Prostate gland (tissue), 2 donors: Measurements from ENCODE around the gene PIKFYVE. TPM values are rescaled to one million over a fixed set of nuclear protein-coding genes. Genes with fewer than 3 reads are reported as not detected.

Experiments
- DNase-seq: peaks from one replicate; pipeline ENCODE4 v3.0.0-alpha.2; 2019; ENCODE audit warnings: low spot score
- H3K27ac ChIP-seq, 2 donors: fragments of 200-600 bp; sonication (generic); 2 replicates each; pipeline ENCODE4 v1.5.1; 2017 to 2019
- H3K27me3 ChIP-seq: fragments of 200-600 bp; sonication (generic); replicated peaks from 2 replicates; pipeline ENCODE4 v1.5.1; 2019; ENCODE audit not compliant: insufficient read depth
- H3K36me3 ChIP-seq, 2 donors: fragments of 200-600 bp; sonication (generic); 1 replicate in 1 of 2; 2 replicates in 1 of 2; pipeline versions ENCODE4 v1.5.1 to v1.8.1; 2017 to 2019
- H3K4me1 ChIP-seq: fragments of 200-600 bp; sonication (generic); replicated peaks from 2 replicates; pipeline ENCODE4 v1.5.1; 2019
- H3K4me3 ChIP-seq, 2 donors: fragments of 200-600 bp; sonication (generic); 2 replicates each; pipeline ENCODE4 v1.5.1; 2017 to 2019
- H3K9me3 ChIP-seq: fragments of 200-600 bp; sonication (generic); 2 replicates; pipeline ENCODE4 v1.5.1; 2017
- POLR2A ChIP-seq: fragments of 450-650 bp; IDR thresholded peaks from one replicate; pipeline ENCODE4 v1.6.1; 2016; ENCODE audit warnings: antibody characterized with exemption, mild to moderate bottlenecking
- POLR2AphosphoS5 ChIP-seq: sonication (generic); formaldehyde crosslinking; IDR thresholded peaks from one replicate; pipeline ENCODE4 v1.6.1; 2017; ENCODE audit warnings: antibody characterized with exemption
- WGBS: methylation state at CpG from one replicate; pipeline ENCODE4 v1.1.5; 2018; 5-methylcytosine and 5-hydroxymethylcytosine counted together
- intact Hi-C: fragments of 100-400 bp; cut with DNase I; formaldehyde crosslinking; loops from one replicate; pipeline ENCODE4 v1.14.2; 2022
- total RNA-seq, 2 donors: library from RNA; depleted of rRNA; stranded (reverse); fragments of >200 nt; gene quantifications; one replicate each; pipeline ENCODE4 v1.1.0, GENCODE V29; 2016
- TF ChIP-seq, protein P1 (sequence below), 4 experiments: fragments of 200-600 bp in 2 of 4; fragments of 450-650 bp in 2 of 4; sonication (generic) in 2 of 4; IDR thresholded peaks; 1 replicate in 3 of 4; 2 replicates in 1 of 4; pipeline ENCODE4 v1.5.1; 2016 to 2019; ENCODE audit warnings: antibody characterized with exemption in 4 of 4, mild to moderate bottlenecking in 2 of 4, moderate library complexity in 2 of 4

Gene PIKFYVE
- total RNA-seq, 2 donors from 2014 or later, result 26.7 to 47.1 TPM

DNA sequence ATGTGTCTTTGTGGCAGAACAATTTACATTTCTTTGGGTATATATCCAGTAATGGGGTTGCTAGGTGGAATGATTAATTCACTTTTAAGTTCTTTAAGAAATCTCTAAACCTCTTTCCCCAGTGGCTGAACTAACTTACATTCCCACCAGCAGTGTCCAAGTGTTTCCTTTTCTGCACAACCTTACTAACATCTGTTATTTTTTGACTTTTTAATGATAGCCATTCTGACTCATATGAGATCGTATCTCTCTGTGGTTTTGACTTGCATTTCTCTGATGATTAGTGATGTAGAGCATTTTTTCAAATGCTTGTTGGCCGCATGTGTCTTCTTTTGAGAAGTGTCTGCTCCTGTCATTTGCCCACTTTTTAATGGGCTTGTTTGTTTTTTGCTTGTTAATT, 97.4 kb downstream of the PIKFYVE start:
- Histone ChIP-seq H3K27ac (no peak overlapping the region), H3K36me3 (no peaks in the 10 kb centered on the region), H3K9me3 (no peaks in the 10 kb centered on the region), H3K4me3 (no peak overlapping the region), H3K4me1 (no peaks in the 10 kb centered on the region), H3K27me3 (no peaks in the 10 kb centered on the region)
- intact Hi-C loops, result no loop called here
- no peak for DNase-seq
- WGBS, result 38% methylated on average over 2 of the region's 2 CpGs
- TF ChIP-seq, protein P1, sequence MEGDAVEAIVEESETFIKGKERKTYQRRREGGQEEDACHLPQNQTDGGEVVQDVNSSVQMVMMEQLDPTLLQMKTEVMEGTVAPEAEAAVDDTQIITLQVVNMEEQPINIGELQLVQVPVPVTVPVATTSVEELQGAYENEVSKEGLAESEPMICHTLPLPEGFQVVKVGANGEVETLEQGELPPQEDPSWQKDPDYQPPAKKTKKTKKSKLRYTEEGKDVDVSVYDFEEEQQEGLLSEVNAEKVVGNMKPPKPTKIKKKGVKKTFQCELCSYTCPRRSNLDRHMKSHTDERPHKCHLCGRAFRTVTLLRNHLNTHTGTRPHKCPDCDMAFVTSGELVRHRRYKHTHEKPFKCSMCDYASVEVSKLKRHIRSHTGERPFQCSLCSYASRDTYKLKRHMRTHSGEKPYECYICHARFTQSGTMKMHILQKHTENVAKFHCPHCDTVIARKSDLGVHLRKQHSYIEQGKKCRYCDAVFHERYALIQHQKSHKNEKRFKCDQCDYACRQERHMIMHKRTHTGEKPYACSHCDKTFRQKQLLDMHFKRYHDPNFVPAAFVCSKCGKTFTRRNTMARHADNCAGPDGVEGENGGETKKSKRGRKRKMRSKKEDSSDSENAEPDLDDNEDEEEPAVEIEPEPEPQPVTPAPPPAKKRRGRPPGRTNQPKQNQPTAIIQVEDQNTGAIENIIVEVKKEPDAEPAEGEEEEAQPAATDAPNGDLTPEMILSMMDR (IDR thresholded peaks at IDR 0.05), result no peak
- no peak for TF ChIP-seq POLR2AphosphoS5
- no peak for TF ChIP-seq POLR2A

DNA sequence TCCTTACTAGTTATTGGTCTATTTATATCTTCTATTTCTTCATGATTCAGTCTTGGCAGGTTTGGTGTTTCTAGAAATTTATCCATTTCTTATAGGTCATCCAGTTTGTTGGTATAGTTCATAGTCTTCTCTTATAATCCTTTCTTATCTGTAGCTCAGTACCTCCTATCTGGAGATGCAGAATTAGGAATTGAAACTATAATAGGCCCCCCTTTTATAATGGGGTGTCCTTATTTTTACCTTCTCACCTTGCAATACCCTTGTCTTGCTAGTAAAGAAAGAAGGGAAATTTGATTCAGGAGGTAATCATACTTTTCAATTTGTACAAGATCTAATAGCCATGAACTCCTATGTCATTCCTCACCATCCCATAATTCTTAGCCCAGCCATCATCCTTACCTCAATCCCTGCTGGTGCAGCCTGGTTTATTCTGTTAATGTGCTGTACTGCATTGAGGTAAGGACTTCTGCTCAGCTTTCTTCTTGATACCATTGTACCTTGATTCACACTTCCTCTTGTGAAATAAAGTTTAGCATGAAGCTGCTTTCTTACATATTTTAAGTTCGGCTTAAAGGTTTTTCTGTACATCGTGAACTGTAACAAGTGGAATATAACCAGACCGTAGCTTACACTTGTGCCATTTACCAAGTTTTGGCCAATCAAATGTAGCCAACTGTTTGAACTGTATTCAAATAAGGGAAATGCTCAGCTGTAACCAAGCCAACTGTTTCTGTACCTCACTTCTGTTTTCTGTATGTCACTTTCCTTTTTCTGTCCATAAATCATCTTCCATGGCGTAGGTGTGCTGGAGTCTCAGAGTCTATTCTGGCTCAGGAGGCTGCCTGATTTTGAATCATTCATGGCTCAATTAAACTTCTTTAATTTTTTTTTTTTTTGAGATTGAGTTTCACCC, 100.4 kb downstream of the PIKFYVE start:
- H3K4me3 ChIP-seq, result no peak overlapping the region
- H3K27me3 ChIP-seq, result no peaks in the 10 kb centered on the region
- no peak overlapping the region for H3K27ac ChIP-seq
- H3K9me3 ChIP-seq, result no peaks in the 10 kb centered on the region
- H3K4me1 ChIP-seq, result no peaks in the 10 kb centered on the region
- DNase-seq, result no peak
- TF ChIP-seq, protein P1 (IDR thresholded peaks at IDR 0.05), result no peak
- no peaks in the 10 kb centered on the region for H3K36me3 ChIP-seq
- 81% methylated on average over 4 of the region's 4 CpGs for WGBS
- intact Hi-C loops, result no loop called here

DNA sequence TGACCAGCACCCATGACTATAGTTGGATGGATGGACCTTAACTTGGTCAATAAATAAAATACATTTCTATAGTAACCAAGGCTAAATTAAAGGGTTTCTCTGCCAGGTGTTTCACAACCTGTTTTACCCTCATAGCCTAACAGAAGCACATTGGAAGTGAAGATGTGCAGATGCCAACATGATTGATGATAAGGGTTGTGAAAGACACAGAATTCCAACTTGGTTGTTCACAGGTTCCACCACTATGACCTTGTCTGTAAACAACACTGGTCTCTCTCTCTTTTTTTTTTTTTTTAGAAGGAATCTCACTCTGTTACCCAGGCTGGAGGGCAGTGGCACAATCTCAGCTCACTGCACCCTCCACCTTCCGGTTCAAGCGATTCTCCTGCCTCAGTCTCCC, 103.0 kb downstream of the PIKFYVE start:
- no peaks in the 10 kb centered on the region for H3K9me3 ChIP-seq
- H3K27me3 ChIP-seq, result no peaks in the 10 kb centered on the region
- H3K4me3 ChIP-seq, result no peak overlapping the region
- intact Hi-C loops, result no loop called here
- no peaks in the 10 kb centered on the region for H3K4me1 ChIP-seq
- 89% methylated on average over 2 of the region's 2 CpGs for WGBS
- no peak overlapping the region for H3K27ac ChIP-seq
- no peaks in the 10 kb centered on the region for H3K36me3 ChIP-seq
- no peak for DNase-seq
- TF ChIP-seq POLR2AphosphoS5 (no peak), POLR2A (no peak)
- TF ChIP-seq, protein P1 (IDR thresholded peaks at IDR 0.05), result no peak

DNA sequence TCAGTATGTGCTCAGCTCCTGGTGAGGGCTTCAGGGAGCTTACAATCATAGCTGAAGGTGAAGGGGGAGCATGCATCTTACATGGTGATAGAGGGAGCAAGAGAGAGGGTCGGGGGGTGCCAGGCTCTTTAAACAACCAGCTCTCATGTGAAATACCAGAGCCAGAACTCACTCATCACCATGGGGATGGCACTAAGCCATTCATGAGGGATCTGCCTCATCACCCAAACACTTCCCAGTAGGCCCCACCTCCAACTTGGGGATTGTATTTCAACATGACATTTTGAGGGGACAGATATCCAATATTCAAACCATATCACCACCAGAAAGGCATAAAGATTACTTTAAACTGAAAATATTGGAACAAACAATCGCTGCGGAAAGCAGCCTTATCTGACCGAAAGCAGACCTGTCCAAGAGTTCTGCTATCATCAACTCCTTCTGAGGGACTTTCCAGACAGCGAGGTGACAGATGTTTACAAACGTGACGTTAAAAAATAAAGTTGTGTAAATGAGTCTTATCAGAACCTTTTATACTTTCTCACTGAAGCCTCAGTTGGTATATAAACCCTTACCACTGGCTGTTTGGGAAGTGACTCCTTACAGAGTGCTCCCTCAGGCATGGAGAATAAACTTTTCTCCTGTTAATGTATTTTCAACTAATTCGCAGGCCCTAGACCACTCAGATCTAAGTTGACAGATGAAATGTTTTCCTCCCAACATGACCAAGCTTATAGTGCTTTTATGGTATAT, 105.0 kb downstream of the PIKFYVE start:
- no peaks in the 10 kb centered on the region for H3K4me1 ChIP-seq
- TF ChIP-seq POLR2AphosphoS5 (no peak), POLR2A (no peak)
- TF ChIP-seq, protein P1 (IDR thresholded peaks at IDR 0.05), result no peak
- no peak overlapping the region for H3K27ac ChIP-seq
- WGBS, result 83% methylated on average over 8 of the region's 8 CpGs
- intact Hi-C loops, result no loop called here
- no peaks in the 10 kb centered on the region for H3K27me3 ChIP-seq
- H3K36me3 ChIP-seq, result no peaks in the 10 kb centered on the region
- no peak overlapping the region for H3K4me3 ChIP-seq
- DNase-seq, result no peak
- H3K9me3 ChIP-seq, result no peaks in the 10 kb centered on the region
